CD4-positive, alpha-beta T cell treated with Interleukin-17A for 1 hour (primary cell): ENCODE results near the gene MYO9A.

ENCODE experiments used
- DNase-seq: peaks from one replicate; pipeline ENCODE4 v3.0.0-alpha.2; 2020

The MYO9A gene

DNA sequence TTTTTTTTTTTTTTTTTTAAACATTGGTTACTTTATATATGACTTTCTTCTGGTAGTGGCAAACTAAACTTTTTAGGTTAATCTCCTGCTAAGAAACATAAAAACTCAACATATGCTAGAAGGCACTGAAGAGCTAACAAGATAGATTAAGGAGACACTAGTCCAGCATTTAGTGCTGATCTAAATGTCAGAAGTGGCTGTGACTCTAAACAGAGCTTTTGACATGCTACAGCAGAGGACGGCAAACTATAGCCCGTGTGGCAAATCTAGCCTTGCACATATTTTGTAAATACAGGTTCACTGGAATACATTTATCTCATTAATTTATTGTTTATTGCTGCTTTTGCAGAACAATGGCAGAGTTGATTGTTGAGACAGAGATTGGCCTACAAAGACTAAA is 287.0 kb downstream of the MYO9A start:
- DNase-seq, result no peak

- DNase-seq, result no peak
Measured at GRCh38 chr15:71826196-71826595, 291.8 kb downstream of the MYO9A start.

GRCh38 chr15:71825021-71825730 is 292.8 kb downstream of the MYO9A start:
- no peak for DNase-seq

GRCh38 chr15:71823801-71824200 is 294.1 kb downstream of the MYO9A start:
- DNase-seq, result no peak

DNA sequence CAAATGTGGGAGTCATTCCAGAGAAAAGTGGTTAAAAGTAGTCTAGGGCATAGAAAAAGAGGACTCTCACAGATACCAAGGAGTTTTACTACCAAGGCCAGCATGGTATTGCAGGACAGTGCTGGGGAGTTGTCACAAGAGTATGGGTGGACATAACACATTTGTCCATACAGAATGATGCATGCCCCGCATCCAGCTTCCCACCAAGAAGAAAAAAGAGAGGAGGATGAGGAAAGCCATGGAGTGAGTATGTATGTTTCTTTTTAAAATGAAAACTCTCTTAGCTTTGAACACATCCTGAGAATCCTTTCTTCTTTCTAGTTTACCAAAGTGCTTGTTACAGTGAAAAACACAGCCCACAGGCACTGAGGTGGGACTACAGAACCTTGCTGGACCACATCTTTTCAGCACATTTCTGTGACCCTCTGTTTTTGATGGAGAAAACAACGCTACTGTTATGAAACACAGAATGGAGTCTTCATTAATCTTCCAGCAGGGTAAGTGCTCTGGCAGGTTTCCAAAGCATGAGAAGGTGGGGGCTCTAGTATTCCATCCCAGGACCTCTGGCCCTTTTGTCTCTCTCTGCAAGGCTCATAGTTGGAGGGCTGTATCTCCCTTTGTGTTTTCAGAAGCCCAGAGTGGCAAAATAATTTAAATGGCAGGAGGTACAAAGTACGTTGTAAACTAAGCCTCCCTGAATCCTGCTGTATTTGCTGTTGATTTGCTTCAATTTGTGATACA is 294.9 kb downstream of the MYO9A start:
- DNase-seq, result no peak

GRCh38 chr15:71821547-71822129 is 296.3 kb downstream of the MYO9A start:
- DNase-seq, result no peak

GRCh38 chr15:71820127-71820526 is 297.8 kb downstream of the MYO9A start:
- no peak for DNase-seq

- no peak for DNase-seq
Measured at GRCh38 chr15:71817351-71817750, 300.6 kb downstream of the MYO9A start.

DNA sequence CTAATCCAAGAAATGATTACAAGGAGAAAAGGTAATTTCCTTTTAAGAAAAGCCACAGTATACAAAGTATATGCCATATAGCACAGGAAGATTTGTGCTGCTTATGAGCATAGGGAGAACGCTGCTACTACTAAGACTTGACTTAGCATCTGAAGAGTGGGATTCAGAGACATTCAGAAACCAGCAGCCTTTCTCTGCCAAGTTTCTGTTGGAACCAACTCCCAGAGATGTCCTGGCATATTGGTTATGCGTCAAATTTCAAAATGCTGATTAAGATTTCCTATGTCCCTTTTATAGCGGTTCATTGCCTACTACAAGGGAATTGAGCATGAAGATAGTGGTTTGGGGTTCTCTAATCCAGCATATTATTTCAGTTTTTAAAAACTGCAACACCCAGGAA is 302.6 kb downstream of the MYO9A start:
- DNase-seq, result no peak

DNA sequence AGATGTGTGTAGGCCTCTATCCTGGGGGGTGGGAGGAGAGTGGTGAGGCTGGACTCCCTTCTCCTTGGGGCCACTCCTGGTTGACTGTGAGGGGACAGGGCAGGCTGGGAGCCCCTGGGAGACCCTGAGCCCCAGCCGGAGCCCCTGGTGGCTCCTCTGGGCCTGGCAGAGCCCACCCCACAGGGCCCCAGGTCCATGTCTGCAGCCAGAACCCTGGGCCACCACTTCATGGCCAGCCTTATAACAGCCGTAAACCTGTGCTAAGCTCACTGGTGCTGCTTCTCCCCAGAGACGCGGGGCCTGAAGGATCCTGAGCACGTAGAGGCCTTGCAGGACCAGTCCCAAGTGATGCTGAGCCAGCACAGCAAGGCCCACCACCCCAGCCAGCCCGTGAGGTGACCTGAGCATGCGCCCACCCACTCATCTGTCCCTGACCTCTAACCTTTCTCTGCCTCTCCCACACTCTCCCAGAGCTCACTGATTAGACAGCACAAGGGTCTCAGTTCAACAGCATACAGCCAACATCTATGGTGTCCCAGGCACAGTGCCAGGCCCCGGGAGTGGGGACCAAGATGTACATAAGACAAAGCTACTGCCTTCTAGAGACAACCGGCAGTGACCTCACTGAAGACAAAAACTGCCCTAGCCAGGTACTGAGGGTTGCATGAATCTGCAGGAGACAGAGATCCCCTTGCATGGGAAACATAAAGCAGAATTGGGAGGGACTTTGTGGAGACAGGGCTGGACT is 304.1 kb downstream of the MYO9A start:
- no peak for DNase-seq

DNA sequence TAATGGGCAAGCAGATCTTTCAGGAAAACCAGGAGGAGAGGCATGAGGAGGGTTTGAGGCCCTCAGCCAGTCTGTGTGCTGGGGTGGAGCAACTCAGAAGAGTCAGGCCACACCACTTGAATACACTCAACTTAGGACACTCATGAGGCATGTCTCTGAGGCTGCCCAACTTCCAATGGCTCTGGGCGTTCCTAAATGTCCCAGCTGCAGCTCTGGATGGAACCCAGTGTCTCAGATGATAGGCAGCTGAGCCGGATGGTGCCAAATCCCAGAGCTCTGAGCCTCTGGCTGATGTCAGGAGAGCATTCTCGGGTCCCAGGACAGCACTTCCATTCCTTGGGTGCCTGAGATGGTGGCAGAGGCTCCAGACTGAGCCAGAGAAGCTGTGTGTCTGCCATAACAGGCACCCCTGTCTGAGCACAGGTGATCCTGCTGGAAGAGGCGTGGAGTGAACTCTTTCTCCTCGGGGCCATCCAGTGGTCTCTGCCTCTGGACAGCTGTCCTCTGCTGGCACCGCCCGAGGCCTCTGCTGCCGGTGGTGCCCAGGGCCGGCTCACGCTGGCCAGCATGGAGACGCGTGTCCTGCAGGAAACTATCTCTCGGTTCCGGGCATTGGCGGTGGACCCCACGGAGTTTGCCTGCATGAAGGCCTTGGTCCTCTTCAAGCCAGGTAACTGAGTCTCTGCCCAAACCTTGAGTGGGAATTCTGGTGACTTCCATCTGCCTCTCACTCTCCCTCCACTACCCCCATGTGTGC is 304.8 kb downstream of the MYO9A start:
- DNase-seq, result no peak

- no peak for DNase-seq
Measured at GRCh38 chr15:71811752-71812735, 305.9 kb downstream of the MYO9A start.

DNA sequence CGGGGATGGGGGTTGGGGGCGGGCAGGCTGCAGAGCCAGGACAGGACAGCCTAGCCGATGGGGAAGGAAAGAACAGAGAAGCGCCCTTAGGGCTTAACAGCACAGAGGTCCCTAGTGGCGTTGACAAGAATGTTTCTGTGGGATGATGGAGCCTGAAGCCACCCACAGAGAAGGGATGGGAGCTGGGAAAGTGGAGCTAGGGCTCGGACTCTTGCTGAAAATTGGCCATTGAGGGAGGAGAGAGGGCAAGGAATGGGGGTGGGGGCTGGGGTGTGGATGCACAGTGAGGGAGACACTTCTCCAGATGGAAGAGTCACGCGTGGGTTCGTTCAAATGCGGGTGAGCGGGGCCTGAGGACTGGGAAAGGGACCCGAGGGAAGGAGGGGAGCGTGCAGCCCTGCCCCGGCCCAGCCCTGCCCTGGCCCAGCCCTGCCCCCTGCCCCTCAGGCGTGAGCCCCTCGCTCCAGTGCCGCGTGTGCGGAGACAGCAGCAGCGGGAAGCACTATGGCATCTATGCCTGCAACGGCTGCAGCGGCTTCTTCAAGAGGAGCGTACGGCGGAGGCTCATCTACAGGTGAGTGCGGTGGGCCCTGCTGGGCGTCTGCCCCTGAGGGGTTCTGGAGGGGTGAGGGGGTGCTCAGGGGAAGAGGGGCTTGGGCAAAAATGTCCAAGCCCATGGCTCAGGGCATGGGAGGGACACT is 306.8 kb downstream of the MYO9A start:
- no peak for DNase-seq

GRCh38 chr15:71810256-71811035 is 307.5 kb downstream of the MYO9A start, which contains the start of gene NR2E3:
Gene NR2E3, plus strand, starts transcription at chr15:71810554. Its CDS starts 190 bp downstream, at chr15:71810744.
- DNase-seq, result no peak

DNA sequence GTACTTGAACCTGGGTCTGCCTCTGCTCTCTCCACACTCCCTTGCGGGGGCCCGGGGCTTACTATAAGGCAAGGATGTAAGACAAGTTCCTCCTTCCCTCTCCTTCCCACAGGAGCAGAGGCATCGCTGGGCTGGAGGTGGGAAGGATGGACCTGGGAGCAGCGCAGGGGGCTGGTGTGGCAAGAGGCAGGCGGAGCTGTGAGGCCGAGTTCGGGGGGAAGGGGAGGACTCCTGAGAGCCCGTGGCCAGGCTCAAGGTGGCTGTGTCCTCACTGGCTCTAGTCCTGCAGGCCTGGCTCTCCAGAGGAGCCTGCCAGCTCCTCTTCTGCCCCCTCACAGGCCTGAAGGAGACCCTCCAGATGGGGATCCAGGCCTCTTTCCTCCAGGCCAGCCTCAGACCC is 308.6 kb downstream of the MYO9A start:
- DNase-seq, result no peak

DNA sequence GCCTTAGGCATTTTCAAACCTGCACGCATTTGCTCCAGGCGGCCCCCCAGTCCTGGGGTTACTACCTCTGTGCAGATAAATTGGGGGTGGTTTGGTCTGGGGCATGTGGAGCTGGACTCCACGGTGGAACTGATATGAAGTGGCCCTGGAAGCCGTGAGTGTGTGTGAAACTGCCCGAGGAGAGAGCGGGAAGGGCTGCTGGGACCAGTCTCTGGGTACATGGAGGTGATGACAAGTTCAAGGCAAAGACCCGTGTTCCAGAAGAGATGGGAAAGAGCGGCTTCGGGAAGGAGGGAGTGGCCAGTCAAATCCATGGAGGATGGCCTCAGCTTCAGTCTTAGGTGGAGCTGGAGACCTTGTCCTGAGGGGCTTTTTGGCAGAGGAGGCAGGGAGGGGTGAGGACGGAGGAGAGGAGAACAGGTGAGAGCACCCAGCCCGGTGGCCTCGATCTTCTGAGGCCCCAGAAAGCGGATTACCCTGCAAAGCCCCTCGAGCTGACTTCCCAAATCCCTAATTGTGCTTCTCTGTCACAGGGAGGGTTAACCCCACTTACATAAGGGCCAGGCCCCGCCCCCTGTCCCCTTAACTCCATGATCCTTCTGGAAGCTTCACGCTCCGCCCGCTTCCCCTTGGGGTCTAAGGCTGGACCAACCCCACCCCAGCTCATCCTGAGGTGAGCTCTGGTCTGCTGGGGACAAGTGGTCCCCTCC is 309.5 kb downstream of the MYO9A start:
- DNase-seq, result no peak

DNA sequence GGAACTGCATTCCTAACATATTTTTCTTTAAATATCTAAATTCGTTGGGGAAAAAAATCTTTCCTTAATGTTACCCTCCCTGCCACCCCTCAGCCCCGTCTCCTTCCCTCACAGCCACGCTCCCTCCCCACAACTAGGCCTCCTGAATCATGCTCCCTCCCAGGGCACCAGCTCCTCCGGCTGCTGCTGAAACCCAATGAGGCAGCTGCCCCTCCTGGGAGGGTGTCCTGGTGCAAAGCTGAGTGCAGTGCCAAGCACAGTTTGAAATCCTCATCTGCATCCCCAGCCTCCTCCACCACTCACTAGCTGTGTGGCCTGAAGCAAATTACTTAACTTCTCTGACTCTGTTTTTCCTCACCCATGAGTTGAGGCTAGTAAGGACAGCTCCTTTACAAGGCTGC is 310.3 kb downstream of the MYO9A start:
- no peak for DNase-seq

- DNase-seq, result no peak
Measured at GRCh38 chr15:71807125-71807629, 310.8 kb downstream of the MYO9A start.

DNA sequence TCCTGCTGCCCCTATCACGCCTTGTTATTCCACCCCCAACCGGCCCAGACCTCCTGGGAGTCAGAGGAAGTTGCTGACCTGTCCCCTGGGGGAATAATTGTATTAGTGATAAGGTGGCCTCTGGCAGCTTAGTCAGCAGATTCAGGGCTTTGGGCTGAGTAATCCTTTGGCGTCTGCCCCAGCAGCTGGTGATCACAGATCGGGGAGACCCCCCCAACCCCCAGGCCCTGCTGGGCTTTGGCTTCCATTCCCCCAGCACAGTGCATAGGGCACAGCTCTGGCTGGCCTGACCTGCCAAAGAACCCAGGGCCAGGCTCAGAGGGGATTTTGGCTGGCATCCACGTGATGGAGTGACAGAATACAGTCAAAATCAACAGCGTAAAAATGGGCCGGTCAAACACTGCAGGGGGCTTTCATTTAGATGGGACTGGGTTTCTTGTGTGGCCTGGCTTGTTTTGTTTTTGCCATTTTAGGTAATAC is 311.5 kb downstream of the MYO9A start:
- no peak for DNase-seq
